Measurements from ENCODE around the gene PISD. TPM values are rescaled to one million over a fixed set of nuclear protein-coding genes. Genes with fewer than 3 reads are reported as not detected.
"Not testable (repeated sequence)": the region's sequence is repeated elsewhere in the genome, so short reads cannot be mapped to it uniquely, and the experiment has no call there.

Gene PISD
- total and polyA plus RNA-seq, 9 of the 15 experiments (the other 6 are each of a cell fraction or from before 2014, with no cell fraction given): 24.5 to 65.9 (median 36.6) TPM

DNA sequence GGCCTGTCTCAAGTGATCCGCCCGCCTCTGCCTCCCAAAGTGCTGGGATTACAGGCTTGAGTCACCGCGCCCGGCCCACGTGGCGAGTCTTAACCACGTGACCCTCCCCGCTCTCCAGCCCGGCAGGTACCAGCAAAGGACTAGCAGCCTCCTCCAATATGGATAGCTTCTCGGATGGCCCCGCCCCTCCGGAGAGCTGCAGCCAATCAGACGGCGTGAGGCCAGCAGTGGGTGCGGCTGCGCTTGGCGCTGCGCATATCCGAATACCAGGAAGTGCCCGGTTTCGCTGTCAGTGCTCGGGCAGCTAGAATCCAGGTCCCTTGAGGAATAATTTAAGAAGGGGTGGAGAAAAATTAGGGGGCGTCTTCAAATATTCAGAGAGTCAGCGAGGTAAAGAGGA is 14.7 kb upstream of the PISD start:
- Histone ChIP-seq H3K4me1 (replicated peaks in 1 of 2; ENCODE audit: control insufficient read depth in 2 of 2, insufficient read depth in 2 of 2, low read length in 2 of 2) (peaks cover 2 to 3% of the 10 kb centered on the region in 2 experiments; a peak in 4 of 5 replicates), H3K4me3 (no peak overlapping the region), H3K9me3 (replicated peaks; ENCODE audit: control insufficient read depth, insufficient read depth, low read depth, low read length) (no peaks in the 10 kb centered on the region), H3K27ac (ENCODE audit: extremely low read depth, low read depth, low read length) (no peak overlapping the region), H3K4me2 (ENCODE audit: insufficient read depth, low read length) (no peak overlapping the region), H3K27me3 (ENCODE audit: control insufficient read depth in 2 of 2, insufficient read depth in 2 of 2, low read length in 2 of 2) (no peaks in the 10 kb centered on the region), H3K79me2 (ENCODE audit: control insufficient read depth, insufficient read depth, low read length) (no peaks in the 10 kb centered on the region), H3K36me3 (ENCODE audit: control insufficient read depth, insufficient read depth, low read length) (no peaks in the 10 kb centered on the region), H3K9me1 (ENCODE audit: control insufficient read depth, insufficient read depth, low read length) (no peaks in the 10 kb centered on the region), H4K20me1 (replicated peaks; ENCODE audit: control insufficient read depth, insufficient read depth, low read length) (no peaks in the 10 kb centered on the region), H3K9ac (ENCODE audit: insufficient read depth in 1 of 2, low read depth in 2 of 2, low read length in 2 of 2) (no peak overlapping the region), H2AFZ (ENCODE audit: low read depth, low read length) (no peak overlapping the region)
- BruUV-seq (replicated peaks): no TSS peak
- ATAC-seq (no peak), DNase-seq (ENCODE audit: extremely low read depth in 1 of 4, low spot score in 3 of 4) (no peak), FAIRE-seq (no peak)
- in situ Hi-C loops (cut with MboI): no loop called here
- 88% methylated on average over 10 of the region's 25 CpGs for WGBS (ENCODE audit: insufficient coverage, low coverage, missing lambda C conversion rate)
- ChIA-PET CTCF (ENCODE audit: low intra/inter-chr PET ratio) (no interaction called here), POLR2A (no interaction called here)
- TF ChIP-seq FOXM1 (IDR thresholded peaks at IDR 0.05; ENCODE audit: low read depth) (no peak), FOXM1 (CRISPR knock-in tag; IDR thresholded peaks at IDR 0.05; ENCODE audit: low read depth) (no peak), ZFP30 (CRISPR knock-in tag; IDR thresholded peaks at IDR 0.05; ENCODE audit: borderline replicate concordance) (no peak), JUNB (CRISPR knock-in tag; conservative IDR thresholded peaks at IDR 0.05) (no peak), EP300 (IDR thresholded peaks at IDR 0.05; ENCODE audit: low read length) (no peak), NR4A1 (CRISPR knock-in tag; IDR thresholded peaks at IDR 0.05) (no peak), NR4A1 (tag; IDR thresholded peaks at IDR 0.05) (no peak), ZNF311 (CRISPR knock-in tag; IDR thresholded peaks at IDR 0.05) (no peak), NUFIP1 (IDR thresholded peaks at IDR 0.05; ENCODE audit: partially characterized antibody) (no peak), HDAC6 (IDR thresholded peaks at IDR 0.05; ENCODE audit: low read depth, low read length) (no peak), CHCHD3 (CRISPR knock-in tag; IDR thresholded peaks at IDR 0.05) (no peak)
- TF ChIP-seq, protein P1, sequence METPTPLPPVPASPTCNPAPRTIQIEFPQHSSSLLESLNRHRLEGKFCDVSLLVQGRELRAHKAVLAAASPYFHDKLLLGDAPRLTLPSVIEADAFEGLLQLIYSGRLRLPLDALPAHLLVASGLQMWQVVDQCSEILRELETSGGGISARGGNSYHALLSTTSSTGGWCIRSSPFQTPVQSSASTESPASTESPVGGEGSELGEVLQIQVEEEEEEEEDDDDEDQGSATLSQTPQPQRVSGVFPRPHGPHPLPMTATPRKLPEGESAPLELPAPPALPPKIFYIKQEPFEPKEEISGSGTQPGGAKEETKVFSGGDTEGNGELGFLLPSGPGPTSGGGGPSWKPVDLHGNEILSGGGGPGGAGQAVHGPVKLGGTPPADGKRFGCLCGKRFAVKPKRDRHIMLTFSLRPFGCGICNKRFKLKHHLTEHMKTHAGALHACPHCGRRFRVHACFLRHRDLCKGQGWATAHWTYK (CRISPR knock-in tag; IDR thresholded peaks at IDR 0.05): no peak
- intact Hi-C loops (cut with micrococcal nuclease): no loop called here

DNA sequence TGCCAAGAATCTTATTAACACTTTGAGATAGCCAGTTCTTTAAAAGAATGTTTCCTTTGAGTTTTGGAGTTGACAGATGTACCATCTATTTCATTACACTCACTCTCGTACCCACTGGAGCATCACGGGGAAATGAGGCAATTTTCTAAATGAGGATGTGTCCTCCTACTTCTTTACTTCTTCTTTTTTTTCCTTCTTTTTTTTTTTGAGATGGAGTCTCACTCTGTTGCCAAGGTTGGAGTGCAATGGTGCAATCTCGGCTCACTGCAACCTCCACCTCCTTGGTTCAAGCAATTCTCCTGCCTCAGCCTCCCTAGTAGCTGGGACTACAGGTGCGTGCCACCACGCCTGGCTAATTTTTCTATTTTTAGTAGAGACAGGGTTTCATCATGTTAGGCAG is 12.2 kb upstream of the PISD start:
- H3K27ac ChIP-seq (ENCODE audit: extremely low read depth, low read depth, low read length); H2AFZ ChIP-seq (ENCODE audit: low read depth, low read length); H3K9ac ChIP-seq (ENCODE audit: insufficient read depth in 1 of 2, low read depth in 2 of 2, low read length in 2 of 2); H3K4me1 ChIP-seq (replicated peaks in 1 of 2; ENCODE audit: control insufficient read depth in 2 of 2, insufficient read depth in 2 of 2, low read length in 2 of 2); BruUV-seq (replicated peaks); H3K9me3 ChIP-seq (replicated peaks; ENCODE audit: control insufficient read depth, insufficient read depth, low read depth, low read length); intact Hi-C loops (cut with micrococcal nuclease); H4K20me1 ChIP-seq (replicated peaks; ENCODE audit: control insufficient read depth, insufficient read depth, low read length); CTCF ChIA-PET (ENCODE audit: low intra/inter-chr PET ratio); ATAC-seq; DNase-seq (ENCODE audit: extremely low read depth in 1 of 4, low spot score in 3 of 4); FAIRE-seq; H3K4me3 ChIP-seq; H3K27me3 ChIP-seq (ENCODE audit: control insufficient read depth in 2 of 2, insufficient read depth in 2 of 2, low read length in 2 of 2); H3K79me2 ChIP-seq (ENCODE audit: control insufficient read depth, insufficient read depth, low read length); in situ Hi-C loops (cut with MboI); H3K9me1 ChIP-seq (ENCODE audit: control insufficient read depth, insufficient read depth, low read length); H3K36me3 ChIP-seq (ENCODE audit: control insufficient read depth, insufficient read depth, low read length); H3K4me2 ChIP-seq (ENCODE audit: insufficient read depth, low read length): not testable (repeated sequence)
- 56% methylated on average over 3 of the region's 5 CpGs for WGBS (ENCODE audit: insufficient coverage, low coverage, missing lambda C conversion rate)
- POLR2A ChIA-PET: interaction anchor here (0.6 kb wide), 1 partner anchor 19 kb away, joined by 3 read pairs; no protein-coding TSS in a partner anchor
